Parathyroid adenoma (tissue), 2 donors: ENCODE measurements around the gene ZBTB7B.

Source experiments
- H2AFZ ChIP-seq: fragments of 300-600 bp; sonication (generic); one replicate; pipeline ENCODE4 v1.7.0; 2017; ENCODE audit warnings: antibody characterized with exemption, mild to moderate bottlenecking
- H3K27ac ChIP-seq: fragments of 300-600 bp; sonication (generic); one replicate; pipeline ENCODE4 v1.7.0; 2017
- H3K27me3 ChIP-seq: fragments of 300-600 bp; sonication (generic); one replicate; pipeline ENCODE4 v1.7.0; 2017; ENCODE audit warnings: low read length; ENCODE audit not compliant: control insufficient read depth, insufficient read depth
- H3K36me3 ChIP-seq: fragments of 300-600 bp; sonication (generic); one replicate; pipeline ENCODE4 v1.7.0; 2017; ENCODE audit warnings: low read length; ENCODE audit not compliant: control insufficient read depth, insufficient read depth
- H3K4me1 ChIP-seq: fragments of 300-600 bp; sonication (generic); one replicate; pipeline ENCODE4 v1.7.0; 2017; ENCODE audit warnings: control low read depth
- H3K4me2 ChIP-seq: fragments of 300-600 bp; sonication (generic); one replicate; pipeline ENCODE4 v1.7.0; 2017; ENCODE audit warnings: low read length
- H3K4me3 ChIP-seq: fragments of 300-600 bp; sonication (generic); one replicate; pipeline ENCODE4 v1.7.0; 2017; ENCODE audit warnings: low read depth, low read length
- H3K79me2 ChIP-seq: fragments of 300-600 bp; sonication (generic); one replicate; pipeline ENCODE4 v1.7.0; 2017; ENCODE audit warnings: control low read depth
- H3K9ac ChIP-seq: fragments of 300-600 bp; sonication (generic); one replicate; pipeline ENCODE4 v1.7.0; 2017; ENCODE audit warnings: mild to moderate bottlenecking
- H3K9me3 ChIP-seq: fragments of 300-600 bp; sonication (generic); one replicate; pipeline ENCODE4 v1.7.0; 2017; ENCODE audit warnings: low read length; ENCODE audit not compliant: control insufficient read depth
- TF ChIP-seq, protein P1 (sequence below): fragments of 300-600 bp; sonication (generic); IDR thresholded peaks from one replicate; pipeline ENCODE4 v1.7.0; 2017; ENCODE audit warnings: antibody characterized with exemption, mild to moderate bottlenecking
- donor health status: primary hyperparathyroidism.

Gene ZBTB7B

GRCh38 chr1:154999571-155000410 lies 2.8 kb upstream of the ZBTB7B start:
- no peaks in the 10 kb centered on the region for H3K27me3 ChIP-seq
- peak overlapping the region; percentile 15 for H2AFZ ChIP-seq
- H3K9ac ChIP-seq = no peak overlapping the region
- peaks cover 3% of the 10 kb centered on the region for H3K4me1 ChIP-seq
- H3K9me3 ChIP-seq = no peaks in the 10 kb centered on the region
- H3K79me2 ChIP-seq = peaks cover 2% of the 10 kb centered on the region
- peak overlapping the region; percentile 78 for H3K4me2 ChIP-seq
- peak overlapping the region; percentile 60 for H3K4me3 ChIP-seq
- no peaks in the 10 kb centered on the region for H3K36me3 ChIP-seq
- TF ChIP-seq, protein P1, sequence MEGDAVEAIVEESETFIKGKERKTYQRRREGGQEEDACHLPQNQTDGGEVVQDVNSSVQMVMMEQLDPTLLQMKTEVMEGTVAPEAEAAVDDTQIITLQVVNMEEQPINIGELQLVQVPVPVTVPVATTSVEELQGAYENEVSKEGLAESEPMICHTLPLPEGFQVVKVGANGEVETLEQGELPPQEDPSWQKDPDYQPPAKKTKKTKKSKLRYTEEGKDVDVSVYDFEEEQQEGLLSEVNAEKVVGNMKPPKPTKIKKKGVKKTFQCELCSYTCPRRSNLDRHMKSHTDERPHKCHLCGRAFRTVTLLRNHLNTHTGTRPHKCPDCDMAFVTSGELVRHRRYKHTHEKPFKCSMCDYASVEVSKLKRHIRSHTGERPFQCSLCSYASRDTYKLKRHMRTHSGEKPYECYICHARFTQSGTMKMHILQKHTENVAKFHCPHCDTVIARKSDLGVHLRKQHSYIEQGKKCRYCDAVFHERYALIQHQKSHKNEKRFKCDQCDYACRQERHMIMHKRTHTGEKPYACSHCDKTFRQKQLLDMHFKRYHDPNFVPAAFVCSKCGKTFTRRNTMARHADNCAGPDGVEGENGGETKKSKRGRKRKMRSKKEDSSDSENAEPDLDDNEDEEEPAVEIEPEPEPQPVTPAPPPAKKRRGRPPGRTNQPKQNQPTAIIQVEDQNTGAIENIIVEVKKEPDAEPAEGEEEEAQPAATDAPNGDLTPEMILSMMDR = no peak
- H3K27ac ChIP-seq = peak overlapping the region; percentile 94

DNA sequence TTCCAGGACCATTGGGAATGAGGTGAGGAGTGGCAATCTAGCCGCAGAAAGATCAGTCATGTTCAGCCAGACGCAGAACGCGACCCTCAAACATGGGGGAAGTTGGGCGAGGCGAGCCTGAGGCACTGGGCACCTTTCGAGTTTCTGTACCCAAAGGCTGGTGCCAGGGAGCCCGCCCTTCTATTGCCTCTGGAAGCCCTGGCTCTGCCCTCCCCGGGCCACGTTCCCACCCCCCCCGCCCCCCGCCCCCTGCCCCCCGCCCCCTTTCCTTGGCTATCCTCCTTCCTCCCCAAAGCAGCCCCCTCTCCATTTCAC lies 2.2 kb upstream of the ZBTB7B start:
- Histone ChIP-seq H3K27ac (peak overlapping the region; percentile 94), H3K27me3 (no peaks in the 10 kb centered on the region), H3K4me3 (peak overlapping the region; percentile 95), H3K4me2 (peak overlapping the region; percentile 78), H3K9me3 (no peaks in the 10 kb centered on the region), H2AFZ (no peak overlapping the region), H3K79me2 (peaks cover 2% of the 10 kb centered on the region), H3K4me1 (peaks cover 5% of the 10 kb centered on the region), H3K9ac (no peak overlapping the region), H3K36me3 (no peaks in the 10 kb centered on the region)
- TF ChIP-seq, protein P1 = no peak

DNA sequence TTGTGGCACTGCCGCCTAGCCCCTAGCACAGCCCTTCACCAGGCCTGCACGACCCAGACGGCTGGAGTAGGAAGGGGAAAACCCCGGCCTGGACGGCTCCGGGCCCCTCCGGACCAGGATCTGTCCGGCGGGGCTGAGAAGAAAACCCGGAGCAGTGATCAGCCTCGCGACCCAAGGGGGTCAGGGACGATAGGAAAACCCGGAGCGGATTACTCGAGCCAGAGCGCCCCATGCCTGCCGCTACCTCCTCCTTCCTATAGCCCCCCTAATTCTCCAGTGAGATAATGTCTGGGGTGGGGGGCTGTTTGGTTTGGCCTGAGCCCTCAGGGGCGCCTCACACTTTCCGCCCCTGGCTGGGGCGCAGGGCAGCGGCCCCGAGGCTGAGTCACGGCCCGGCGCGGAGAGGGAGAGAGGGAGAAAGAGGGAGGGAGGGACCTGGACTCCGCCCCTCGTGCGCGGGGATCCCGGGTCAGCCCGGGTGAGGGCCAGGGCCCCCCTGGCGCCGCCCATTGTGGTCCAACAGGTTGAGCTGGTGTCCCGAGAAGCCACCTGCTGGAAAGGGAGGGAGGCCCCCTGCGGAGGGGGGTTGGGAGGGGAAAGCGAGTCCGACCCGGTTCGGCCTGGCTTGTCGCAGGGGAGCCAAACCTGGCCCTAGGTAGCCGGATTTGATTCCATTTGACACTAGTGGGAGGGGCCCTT lies 1.7 kb upstream of the ZBTB7B start:
- H3K27ac ChIP-seq = peak overlapping the region; percentile 94
- H3K4me1 ChIP-seq = peaks cover 5% of the 10 kb centered on the region
- H3K79me2 ChIP-seq = peaks cover 2% of the 10 kb centered on the region
- peak overlapping the region; percentile 95 for H3K4me3 ChIP-seq
- H3K36me3 ChIP-seq = no peaks in the 10 kb centered on the region
- peak overlapping the region; percentile 28 for H3K9ac ChIP-seq
- peak overlapping the region; percentile 80 for H2AFZ ChIP-seq
- TF ChIP-seq, protein P1 = no peak
- no peaks in the 10 kb centered on the region for H3K9me3 ChIP-seq
- H3K4me2 ChIP-seq = peak overlapping the region; percentile 67
- no peaks in the 10 kb centered on the region for H3K27me3 ChIP-seq

DNA sequence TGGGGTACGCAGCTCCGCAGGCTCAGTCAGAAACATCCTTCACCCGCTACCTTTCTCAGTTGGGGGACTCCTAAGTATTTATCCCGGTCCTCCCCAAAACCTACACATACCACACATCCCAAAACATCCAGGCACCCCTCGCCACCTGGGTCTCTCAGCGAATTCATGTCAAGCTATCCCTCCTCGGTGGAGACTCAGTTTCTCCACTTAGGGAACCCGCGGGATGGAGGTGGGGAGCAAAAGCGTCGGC lies 1.3 kb upstream of the ZBTB7B start:
- peak overlapping the region; percentile 28 for H3K9ac ChIP-seq
- H3K79me2 ChIP-seq = peaks cover 2% of the 10 kb centered on the region
- H3K9me3 ChIP-seq = no peaks in the 10 kb centered on the region
- TF ChIP-seq, protein P1 = no peak
- H3K36me3 ChIP-seq = no peaks in the 10 kb centered on the region
- peak overlapping the region; percentile 94 for H3K27ac ChIP-seq
- peak overlapping the region; percentile 95 for H3K4me3 ChIP-seq
- H3K27me3 ChIP-seq = no peaks in the 10 kb centered on the region
- H2AFZ ChIP-seq = peak overlapping the region; percentile 73
- peaks cover 5% of the 10 kb centered on the region for H3K4me1 ChIP-seq
- peak overlapping the region; percentile 67 for H3K4me2 ChIP-seq
